IMR-90 (cell line): ENCODE results near the gene ZNF679. TPM values are rescaled to one million over a fixed set of nuclear protein-coding genes. Genes with fewer than 3 reads are reported as not detected.
"Not testable (repeated sequence)": the region's sequence is repeated elsewhere in the genome, so short reads cannot be mapped to it uniquely, and the experiment has no call there.

Experiments used
- ATAC-seq: fragments of 200-7000 bp; cut with Tn5 transposase; 2 replicates; pipeline ENCODE4 v1.9.1; 2020; ENCODE audit warnings: low read depth, mild to moderate bottlenecking, moderate library complexity
- BruUV-seq: library from RNA; stranded (reverse); fragments of 400-500 nt; replicated peaks from 2 replicates; lab custom pipeline; 2021; lab: Mats Ljungman, UMichigan
- CTCF ChIA-PET: fragments of 300-600 bp; formaldehyde crosslinking; extraction: SDS; loops from one replicate; lab custom pipeline; 2021; ENCODE audit warnings: antibody characterized with exemption; lab: Yijun Ruan, JAX
- POLR2A ChIA-PET: fragments of 300-600 bp; sonication (Branson Sonifier 250); formaldehyde crosslinking; loops from one replicate; lab custom pipeline; 2022; ENCODE audit warnings: antibody characterized with exemption; ENCODE audit not compliant: unreplicated experiment; lab: Charles Lee
- DNase-seq: peaks from one replicate; pipeline ENCODE4 v3.0.0; 2013
- H2AFZ ChIP-seq: replicated peaks from 2 replicates; pipeline ENCODE3; 2013; ENCODE audit warnings: low read length, mild to moderate bottlenecking; ENCODE audit not compliant: poor library complexity
- H2AK5ac ChIP-seq: 2 replicates; pipeline ENCODE4 v1.6.1; 2013; ENCODE audit warnings: low read depth, low read length, inconsistent platforms
- H2AK9ac ChIP-seq: replicated peaks from 2 replicates; pipeline ENCODE3; 2013; ENCODE audit warnings: mild to moderate bottlenecking, low read depth, low read length, moderate library complexity; ENCODE audit not compliant: poor library complexity
- H2BK120ac ChIP-seq: 2 replicates; pipeline ENCODE4 v1.6.1; 2013; ENCODE audit warnings: low read depth, low read length, inconsistent platforms
- H2BK15ac ChIP-seq: 3 replicates; pipeline ENCODE4 v1.6.1; 2013; ENCODE audit warnings: low read depth, low read length, inconsistent platforms
- H2BK20ac ChIP-seq: 2 replicates; pipeline ENCODE4 v1.6.1; 2013; ENCODE audit warnings: low read depth, mild to moderate bottlenecking, inconsistent platforms, low read length, moderate library complexity
- H2BK5ac ChIP-seq: 2 replicates; pipeline ENCODE4 v1.6.1; 2013; ENCODE audit warnings: mild to moderate bottlenecking, low read depth, low read length, inconsistent platforms; ENCODE audit not compliant: poor library complexity, severe bottlenecking
- H3K14ac ChIP-seq: replicated peaks from 2 replicates; pipeline ENCODE4 v1.6.1; 2013; ENCODE audit warnings: low read depth, low read length, inconsistent platforms
- H3K18ac ChIP-seq: 2 replicates; pipeline ENCODE4 v1.6.1; 2013; ENCODE audit warnings: low read depth, low read length, control low read depth
- H3K23ac ChIP-seq: 2 replicates; pipeline ENCODE4 v1.6.1; 2013; ENCODE audit warnings: low read depth, low read length, inconsistent platforms
- H3K27ac ChIP-seq: 2 replicates; pipeline ENCODE4 v1.5.1; 2013; ENCODE audit warnings: mild to moderate bottlenecking, control low read depth, low read length; ENCODE audit not compliant: insufficient read depth
- H3K27me3 ChIP-seq: 2 replicates; pipeline ENCODE4 v1.6.1; 2013; ENCODE audit warnings: low read length; ENCODE audit not compliant: control insufficient read depth, insufficient read depth
- H3K36me3 ChIP-seq: 2 replicates; pipeline ENCODE4 v1.6.1; 2013; ENCODE audit warnings: low read length, mixed read lengths; ENCODE audit not compliant: control insufficient read depth, insufficient read depth
- H3K4ac ChIP-seq: 2 replicates; pipeline ENCODE4 v1.6.1; 2013; ENCODE audit warnings: low read depth, low read length, inconsistent platforms
- H3K4me1 ChIP-seq: 2 replicates; pipeline ENCODE4 v1.6.1; 2013; ENCODE audit warnings: low read length, mixed read lengths; ENCODE audit not compliant: control insufficient read depth, insufficient read depth
- H3K4me2 ChIP-seq: 2 replicates; pipeline ENCODE4 v1.6.1; 2013; ENCODE audit warnings: low read depth, mild to moderate bottlenecking, control low read depth, low read length, moderate library complexity
- H3K4me3 ChIP-seq: 2 replicates; pipeline ENCODE4 v1.5.1; 2013; ENCODE audit warnings: low read depth, mild to moderate bottlenecking, control low read depth, low read length, moderate library complexity; ENCODE audit not compliant: insufficient read depth
- H3K56ac ChIP-seq: 2 replicates; pipeline ENCODE4 v1.6.1; 2013; ENCODE audit warnings: low read length, inconsistent platforms; ENCODE audit not compliant: insufficient read depth; ENCODE audit errors: extremely low read depth
- H3K79me1 ChIP-seq, 2 experiments: 2 replicates each; pipeline ENCODE4 v1.6.1; 2013; ENCODE audit warnings: low read length in 2 of 2, inconsistent platforms in 1 of 2, low read depth in 1 of 2
- H3K9ac ChIP-seq: 2 replicates; pipeline ENCODE4 v1.6.1; 2013; ENCODE audit warnings: low read depth, low read length, control low read depth
- H3K9me1 ChIP-seq: 2 replicates; pipeline ENCODE4 v1.6.1; 2013; ENCODE audit warnings: low read length, inconsistent platforms; ENCODE audit not compliant: insufficient read depth
- H3K9me3 ChIP-seq: 2 replicates; pipeline ENCODE4 v1.6.1; 2013; ENCODE audit warnings: low read length; ENCODE audit not compliant: control insufficient read depth, insufficient read depth
- H4K20me1 ChIP-seq: 2 replicates; pipeline ENCODE4 v1.6.1; 2013; ENCODE audit warnings: low read length, inconsistent platforms; ENCODE audit not compliant: insufficient read depth
- H4K5ac ChIP-seq: 2 replicates; pipeline ENCODE4 v1.6.1; 2013; ENCODE audit warnings: mild to moderate bottlenecking, low read depth, low read length, control low read depth
- H4K8ac ChIP-seq, 2 experiments: 2 replicates each; pipeline ENCODE4 v1.6.1; 2013; ENCODE audit warnings: low read depth in 2 of 2, low read length in 2 of 2, control low read depth in 1 of 2, inconsistent platforms in 1 of 2
- H4K91ac ChIP-seq: 2 replicates; pipeline ENCODE4 v1.6.1; 2013; ENCODE audit warnings: low read depth, low read length, inconsistent platforms; ENCODE audit not compliant: insufficient read depth
- WGBS, 2 experiments: methylation state at CpG; one replicate each; pipeline versions ENCODE4 v1.1.5 to v1.1.7; 2013; ENCODE audit warnings: missing lambda C conversion rate in 2 of 2; ENCODE audit not compliant: insufficient read length in 1 of 2; ENCODE audit errors: extremely low coverage in 2 of 2; 5-methylcytosine and 5-hydroxymethylcytosine counted together
- dilution Hi-C: fragments of 300-500 bp; cut with HindIII; formaldehyde crosslinking; loops from one replicate; pipeline ENCODE4 v1.14.3; 2018; ENCODE audit warnings: low sequenced_read_pairs; ENCODE audit not compliant: unreplicated experiment
- in situ Hi-C: fragments of 300-500 bp; cut with MboI; formaldehyde crosslinking; loops from 3 replicates; pipeline ENCODE4 v1.14.3; 2019; ENCODE audit warnings: low sequenced_read_pairs, inconsistent platforms, mixed read lengths
- intact Hi-C: fragments of 100-400 bp; cut with micrococcal nuclease; formaldehyde crosslinking; loops from 2 replicates; pipeline ENCODE4 v1.10.0; 2022
- polyA plus RNA-seq, 3 experiments: library from polyadenylated mRNA; depleted of rRNA; stranded (reverse); fragments of >200 nt; gene quantifications; 2 replicates each; pipeline ENCODE4 v1.2.3, GENCODE V29; 2012; ENCODE audit warnings: low replicate concordance in 1 of 3
- total RNA-seq: library from RNA; depleted of rRNA; stranded (reverse); fragments of >200 nt; gene quantifications from 2 replicates; pipeline ENCODE4 v1.2.3, GENCODE V29; 2012

Gene ZNF679
- total and polyA plus RNA-seq, 2 of the 4 experiments (the other 2 are of a cell fraction), result not detected

DNA sequence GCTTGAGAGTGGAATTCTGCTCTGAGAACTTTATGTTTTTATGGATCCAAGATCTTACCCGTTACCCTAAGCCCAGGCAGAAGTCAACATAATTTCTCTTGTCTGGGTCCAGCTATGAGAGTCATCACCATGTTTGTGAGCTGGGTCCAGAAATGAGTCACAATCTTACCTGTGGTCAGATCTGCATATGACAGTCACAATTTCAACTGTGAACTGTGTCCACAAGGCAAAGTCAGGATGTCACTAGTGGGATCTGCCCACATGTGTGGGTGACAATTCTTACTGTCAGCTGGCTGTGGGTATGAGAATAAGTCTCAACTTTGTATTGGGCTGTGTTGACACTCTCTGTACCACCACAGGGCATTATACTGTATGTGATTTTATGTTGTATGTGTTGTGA, 69.1 kb downstream of the ZNF679 start:
- no CpG with 5 or more reads among the region's 1 CpG for WGBS, 2 experiments
- H2BK120ac ChIP-seq, H4K8ac ChIP-seq, H3K14ac ChIP-seq, H3K9me1 ChIP-seq, H3K27ac ChIP-seq, H3K4me2 ChIP-seq, H3K23ac ChIP-seq, DNase-seq, H3K36me3 ChIP-seq, H2BK20ac ChIP-seq, H3K9ac ChIP-seq, dilution Hi-C loops, H4K20me1 ChIP-seq, H2AFZ ChIP-seq, H3K9me3 ChIP-seq, BruUV-seq, H2AK5ac ChIP-seq, H4K91ac ChIP-seq, H3K4ac ChIP-seq, H3K4me3 ChIP-seq, H3K18ac ChIP-seq, H2BK5ac ChIP-seq, CTCF ChIA-PET, H2AK9ac ChIP-seq, H3K79me1 ChIP-seq, intact Hi-C loops, H4K5ac ChIP-seq, POLR2A ChIA-PET, H3K27me3 ChIP-seq, H3K4me1 ChIP-seq, ATAC-seq, in situ Hi-C loops, H2BK15ac ChIP-seq, H3K56ac ChIP-seq: not testable (repeated sequence)
